Activated CD4-positive, alpha-beta T cell treated with anti-CD3 and anti-CD28 coated beads, Interleukin-2, amount 50 U/mL, for 24 hours (primary cell): ENCODE results near the gene CKMT2.
"Not testable (repeated sequence)": the region's sequence is repeated elsewhere in the genome, so short reads cannot be mapped to it uniquely, and the experiment has no call there.

Source experiments
- DNase-seq, 2 donors: peaks; one replicate each; pipeline ENCODE4 v3.0.0-alpha.2; 2020; ENCODE audit warnings: low read depth in 1 of 2, low spot score in 1 of 2

The CKMT2 gene

GRCh38 chr5:81249240-81249639 is 16.1 kb downstream of the CKMT2 start:
- DNase-seq, result no peak

- DNase-seq, result no peak
Measured at GRCh38 chr5:81250004-81250403, 16.9 kb downstream of the CKMT2 start.

GRCh38 chr5:81251922-81252321 is 18.8 kb downstream of the CKMT2 start:
- no peak for DNase-seq

DNA sequence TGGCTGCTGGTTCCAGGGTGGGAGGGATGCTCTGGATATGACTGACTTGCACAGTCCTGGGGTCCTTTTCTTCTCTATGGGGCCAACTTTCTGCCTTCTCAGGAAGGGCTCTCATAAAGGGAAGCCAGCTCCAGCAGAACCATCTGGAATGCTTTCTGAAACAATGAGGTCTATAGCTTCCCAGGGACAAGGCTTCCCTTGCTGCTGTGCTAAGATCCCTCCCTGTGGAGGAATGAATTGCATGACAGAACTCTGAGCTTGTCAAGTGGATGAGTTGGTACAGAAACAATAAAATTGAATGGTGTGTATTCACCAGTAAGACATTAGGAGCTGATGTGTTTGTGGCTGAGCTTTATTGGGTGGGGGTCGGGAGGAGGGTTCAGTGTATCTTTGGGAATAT is 19.8 kb downstream of the CKMT2 start:
- no peak for DNase-seq

DNA sequence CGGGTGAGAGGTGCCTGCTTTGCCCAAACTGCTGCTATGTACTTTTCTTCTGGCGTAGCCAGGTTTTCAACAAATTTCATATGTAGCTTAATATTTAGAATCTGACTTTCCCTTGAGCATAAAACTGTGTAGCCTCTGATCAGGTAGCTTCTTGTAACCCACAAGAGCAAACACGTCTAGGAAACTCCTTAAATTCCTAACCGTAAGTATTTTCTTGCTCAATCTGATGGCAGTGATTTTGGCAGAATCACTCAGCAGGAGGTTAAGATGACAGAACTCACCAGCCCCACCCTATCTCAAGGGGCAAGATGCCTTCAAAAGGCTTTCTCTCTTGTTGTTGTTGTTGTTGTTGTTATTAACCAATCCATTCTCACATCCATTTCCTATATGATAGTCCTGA is 20.8 kb downstream of the CKMT2 start:
- no peak for DNase-seq

DNA sequence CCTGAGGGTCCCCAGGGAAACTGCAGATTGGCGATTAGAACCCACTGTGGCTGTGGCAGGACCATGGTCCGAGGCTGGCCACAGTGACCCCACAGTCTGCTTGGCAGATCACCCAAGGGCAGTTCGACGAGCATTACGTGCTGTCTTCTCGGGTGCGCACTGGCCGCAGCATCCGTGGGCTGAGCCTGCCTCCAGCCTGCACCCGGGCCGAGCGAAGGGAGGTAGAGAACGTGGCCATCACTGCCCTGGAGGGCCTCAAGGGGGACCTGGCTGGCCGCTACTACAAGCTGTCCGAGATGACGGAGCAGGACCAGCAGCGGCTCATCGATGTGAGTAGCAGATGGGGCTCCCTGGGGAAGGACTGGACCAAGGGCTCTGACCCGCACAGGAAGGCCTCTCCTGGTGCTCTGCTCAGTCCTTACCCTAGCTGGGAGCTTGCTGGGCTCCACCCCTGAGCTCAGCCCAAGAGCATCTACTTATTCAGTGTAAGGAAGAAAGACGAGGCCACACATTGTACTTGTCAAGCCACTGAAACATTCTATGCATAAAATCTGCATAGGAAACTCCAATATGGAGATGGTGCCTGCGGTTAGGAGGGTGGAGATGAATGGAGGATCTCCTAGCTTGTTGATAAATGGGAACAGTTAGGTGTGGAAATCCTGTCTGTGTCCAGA is 21.9 kb downstream of the CKMT2 start:
- no peak for DNase-seq

- DNase-seq, result no peak
Measured at GRCh38 chr5:81256766-81257165, 23.6 kb downstream of the CKMT2 start.

DNA sequence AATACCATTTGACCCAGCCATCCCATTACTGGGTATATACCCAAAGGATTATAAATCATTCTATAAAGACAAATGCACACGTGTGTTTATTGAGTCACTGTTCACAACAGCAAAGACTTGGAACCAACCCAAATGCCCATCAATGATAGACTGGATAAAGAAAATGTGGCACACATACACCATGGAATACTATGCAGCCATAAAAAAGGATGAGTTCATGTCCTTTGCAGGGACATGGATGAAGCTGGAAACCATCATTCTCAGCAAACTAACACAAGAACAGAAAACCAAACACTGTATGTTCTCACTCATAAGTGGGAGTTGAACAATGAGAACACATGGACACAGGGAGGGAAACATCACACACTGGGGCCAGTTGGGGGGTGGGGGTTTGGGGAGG is 29.7 kb downstream of the CKMT2 start:
- not testable (repeated sequence) for DNase-seq

GRCh38 chr5:81265101-81265500 is 32.0 kb downstream of the CKMT2 start:
- no peak for DNase-seq

DNA sequence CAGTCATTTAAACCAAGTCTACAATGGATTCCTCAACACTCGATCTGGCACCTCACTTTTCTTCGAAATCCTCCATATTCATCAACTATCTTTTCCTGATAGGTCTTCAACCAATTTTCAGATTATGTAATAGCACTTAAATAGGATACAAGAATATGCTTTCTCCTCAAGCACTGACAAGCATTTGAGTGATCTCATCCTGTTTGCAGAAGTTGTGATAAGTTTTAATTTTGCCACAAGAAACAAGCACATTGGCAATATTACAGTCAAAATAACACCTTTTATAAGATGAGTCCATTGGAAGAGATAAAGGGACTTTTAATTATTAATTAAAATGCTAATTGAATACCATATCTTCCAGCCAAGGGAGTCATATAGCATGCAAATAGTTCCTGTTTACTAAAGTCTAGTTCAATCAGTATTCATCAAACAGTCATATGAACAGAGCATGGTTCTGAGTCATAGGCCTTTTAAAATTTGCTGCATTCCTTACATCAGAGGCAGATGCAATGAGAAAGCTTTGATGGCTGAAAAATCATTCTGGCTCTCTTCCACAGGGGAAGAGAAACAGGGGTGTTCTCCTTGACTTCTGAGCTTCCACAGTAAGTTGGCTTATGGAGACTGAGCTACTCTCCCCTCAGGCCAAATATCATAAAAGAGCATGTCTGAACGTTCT is 35.5 kb downstream of the CKMT2 start:
- no peak for DNase-seq

DNA sequence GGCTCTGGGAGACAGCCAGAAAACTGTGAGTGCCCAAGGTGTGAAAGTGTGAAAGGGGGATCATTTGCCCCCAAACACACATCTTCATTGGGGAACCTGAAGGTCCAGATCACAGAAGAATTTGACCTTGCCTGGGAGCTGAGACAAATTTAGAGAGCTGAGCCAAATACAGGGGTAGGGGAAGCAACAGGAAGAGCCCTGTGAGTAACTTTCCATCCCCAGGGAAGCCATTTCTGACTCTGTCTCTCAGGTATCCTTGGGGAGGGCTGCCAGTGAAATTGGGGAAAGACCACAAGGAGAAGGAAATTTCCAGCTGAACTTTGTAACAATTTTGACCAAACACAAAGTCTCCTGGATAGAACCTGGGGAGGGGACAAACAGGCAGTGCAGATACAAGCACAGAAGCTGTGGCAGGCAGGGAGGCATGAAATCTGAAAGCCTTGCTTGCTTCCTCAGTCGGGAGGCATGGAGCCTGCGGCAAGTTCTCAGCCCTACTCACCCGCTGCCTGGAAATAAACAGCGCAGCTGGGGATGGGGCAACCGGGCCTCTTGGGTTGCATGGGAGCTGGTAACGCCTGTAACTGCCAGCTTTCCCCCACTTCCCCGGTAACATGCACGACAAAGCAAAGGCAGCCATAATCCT is 36.8 kb downstream of the CKMT2 start:
- DNase-seq, result no peak

GRCh38 chr5:81270394-81271027 is 37.4 kb downstream of the CKMT2 start:
- DNase-seq, result not testable (repeated sequence)

- no peak for DNase-seq
Measured at GRCh38 chr5:81283976-81284375, 50.9 kb downstream of the CKMT2 start.

DNA sequence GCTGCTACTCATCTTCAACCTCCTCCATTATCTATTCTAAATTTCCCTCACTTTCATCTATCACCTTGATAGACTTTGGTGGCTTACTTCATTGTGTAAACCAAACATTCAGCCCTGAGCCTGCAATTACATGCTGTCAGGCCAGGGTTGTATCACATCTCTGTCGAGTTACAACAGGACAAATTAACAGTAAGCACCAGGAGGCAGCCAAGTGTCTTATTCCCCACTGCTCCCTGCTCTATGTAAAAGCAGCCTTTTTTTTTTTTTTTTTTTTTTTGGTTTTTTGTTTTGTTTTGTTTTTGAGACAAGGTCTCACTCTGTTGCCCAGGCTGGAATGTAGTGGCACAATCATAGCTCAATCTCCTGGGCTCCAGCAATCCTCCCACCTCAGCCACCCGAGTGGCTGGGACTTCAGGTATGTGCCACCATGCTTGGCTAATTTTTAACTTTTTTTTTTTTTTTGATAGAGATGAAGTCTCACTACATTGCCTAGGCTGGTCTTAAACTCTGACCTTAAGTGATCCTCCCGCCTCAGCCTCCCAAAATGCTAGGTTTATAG is 53.0 kb downstream of the CKMT2 start:
- no peak for DNase-seq

GRCh38 chr5:81288021-81288433 is 54.9 kb downstream of the CKMT2 start:
- DNase-seq, result no peak

GRCh38 chr5:81290146-81290545 is 57.0 kb downstream of the CKMT2 start:
- no peak for DNase-seq

DNA sequence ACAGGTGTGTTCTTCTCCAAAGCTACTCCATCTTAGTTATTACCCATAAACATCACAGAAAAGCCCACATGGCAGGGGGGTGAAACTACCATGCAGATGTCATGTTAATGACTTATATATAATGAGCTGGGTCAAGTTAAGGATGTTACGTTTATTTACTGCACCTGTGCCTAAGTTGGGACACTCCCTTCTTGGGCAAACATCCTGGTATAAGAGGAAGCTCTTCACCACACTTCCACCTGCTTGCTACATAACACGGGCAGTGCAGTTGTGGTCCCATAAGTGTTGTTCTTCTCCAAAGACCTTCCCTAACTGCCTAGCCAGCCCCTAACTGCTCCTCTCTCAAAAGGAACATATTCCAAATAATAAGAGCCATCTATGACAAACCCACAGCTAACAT is 59.0 kb downstream of the CKMT2 start:
- no peak for DNase-seq

- not testable (repeated sequence) for DNase-seq
Measured at GRCh38 chr5:81294021-81294420, 60.9 kb downstream of the CKMT2 start.

- no peak for DNase-seq
Measured at GRCh38 chr5:81297531-81297930, 64.4 kb downstream of the CKMT2 start.

- DNase-seq, result no peak
Measured at GRCh38 chr5:81300921-81301270, 67.8 kb downstream of the CKMT2 start.

- peak; percentile 82 to 92 for DNase-seq
Measured at GRCh38 chr5:81301271-81302015, 68.3 kb downstream of the CKMT2 start, which contains the start of gene ZCCHC9. TSS of gene ZCCHC9 (plus strand) at chr5:81301587. CDS start at chr5:81304758, 3,171 bp downstream.
